H9 (cell line): Measurements from ENCODE around the gene TNFSF9. TPM values are rescaled to one million over a fixed set of nuclear protein-coding genes. Genes with fewer than 3 reads are reported as not detected.

Source experiments
- DNase-seq: peaks from one replicate; pipeline ENCODE4 v3.0.0-alpha.2; 2017
- H2AFZ ChIP-seq: one replicate; pipeline ENCODE4 v1.6.1; 2013; ENCODE audit warnings: mild to moderate bottlenecking, low read length, control low read depth, moderate library complexity
- H2AK5ac ChIP-seq: 2 replicates; pipeline ENCODE4 v1.6.1; 2013; ENCODE audit warnings: low read length, control low read depth, mixed read lengths; ENCODE audit not compliant: insufficient read length
- H2BK120ac ChIP-seq: one replicate; pipeline ENCODE4 v1.6.1; 2013; ENCODE audit warnings: low read depth, mild to moderate bottlenecking, low read length, control low read depth, inconsistent platforms; ENCODE audit not compliant: poor library complexity, severe bottlenecking
- H2BK12ac ChIP-seq: 2 replicates; pipeline ENCODE4 v1.6.1; 2013; ENCODE audit warnings: low read length, control low read depth, mixed read lengths, low read depth; ENCODE audit not compliant: insufficient read length
- H2BK15ac ChIP-seq: 2 replicates; pipeline ENCODE4 v1.6.1; 2013; ENCODE audit warnings: low read depth, low read length, control low read depth
- H2BK20ac ChIP-seq: one replicate; pipeline ENCODE4 v1.6.1; 2013; ENCODE audit warnings: low read depth, mild to moderate bottlenecking, low read length, control low read depth, inconsistent platforms; ENCODE audit not compliant: poor library complexity, severe bottlenecking
- H2BK5ac ChIP-seq: 2 replicates; pipeline ENCODE4 v1.6.1; 2013; ENCODE audit warnings: low read length, control low read depth, mixed read lengths; ENCODE audit not compliant: insufficient read length
- H3K14ac ChIP-seq: 2 replicates; pipeline ENCODE4 v1.6.1; 2013; ENCODE audit warnings: low read length, control low read depth; ENCODE audit not compliant: insufficient read depth
- H3K18ac ChIP-seq: 2 replicates; pipeline ENCODE4 v1.6.1; 2013; ENCODE audit warnings: low read depth, mild to moderate bottlenecking, mixed read lengths, low read length, control low read depth; ENCODE audit not compliant: insufficient read length
- H3K23ac ChIP-seq: 2 replicates; pipeline ENCODE4 v1.6.1; 2013; ENCODE audit warnings: low read length, control low read depth, mixed read lengths, low read depth; ENCODE audit not compliant: insufficient read length
- H3K23me2 ChIP-seq: 2 replicates; pipeline ENCODE4 v1.6.1; 2013; ENCODE audit warnings: low read depth, mild to moderate bottlenecking, mixed read lengths, low read length, control low read depth; ENCODE audit not compliant: insufficient read length, poor library complexity, severe bottlenecking
- H3K27ac ChIP-seq: 2 replicates; pipeline ENCODE4 v1.5.1; 2013; ENCODE audit warnings: low read length, control low read depth, mixed read lengths, low read depth; ENCODE audit not compliant: insufficient read length
- H3K27me3 ChIP-seq: 2 replicates; pipeline ENCODE4 v1.6.1; 2013; ENCODE audit warnings: low read length, control low read depth, inconsistent platforms; ENCODE audit not compliant: insufficient read depth
- H3K4ac ChIP-seq: 2 replicates; pipeline ENCODE4 v1.6.1; 2013; ENCODE audit warnings: low read depth, mild to moderate bottlenecking, control low read depth, inconsistent platforms, low read length, moderate library complexity
- H3K4me1 ChIP-seq: 2 replicates; pipeline ENCODE4 v1.6.1; 2013; ENCODE audit warnings: low read length, control low read depth, inconsistent platforms; ENCODE audit not compliant: insufficient read depth
- H3K4me2 ChIP-seq: 2 replicates; pipeline ENCODE4 v1.6.1; 2013; ENCODE audit warnings: low read length, control low read depth, mixed read lengths; ENCODE audit not compliant: insufficient read length, insufficient read depth
- H3K56ac ChIP-seq: 2 replicates; pipeline ENCODE4 v1.6.1; 2013; ENCODE audit warnings: low read depth, mild to moderate bottlenecking, mixed read lengths, low read length, control low read depth; ENCODE audit not compliant: insufficient read length
- H3K79me1 ChIP-seq: 2 replicates; pipeline ENCODE4 v1.6.1; 2013; ENCODE audit warnings: low read depth, mild to moderate bottlenecking, moderate library complexity, low read length, control low read depth, inconsistent platforms; ENCODE audit not compliant: insufficient read depth, poor library complexity, severe bottlenecking
- H3K79me2 ChIP-seq: 2 replicates; pipeline ENCODE4 v1.6.1; 2013; ENCODE audit warnings: low read length, control low read depth, inconsistent platforms; ENCODE audit not compliant: insufficient read depth
- H3K9ac ChIP-seq: 2 replicates; pipeline ENCODE4 v1.6.1; 2013; ENCODE audit warnings: low read length, control low read depth, mixed read lengths; ENCODE audit not compliant: insufficient read length; ENCODE audit errors: extremely low read depth
- H3K9me3 ChIP-seq: one replicate; pipeline ENCODE4 v1.6.1; 2013; ENCODE audit warnings: low read depth, low read length, inconsistent platforms; ENCODE audit not compliant: control insufficient read depth
- H3T11ph ChIP-seq: one replicate; pipeline ENCODE4 v1.6.1; 2013; ENCODE audit warnings: mild to moderate bottlenecking, low read length, control low read depth, inconsistent platforms
- H4K20me1 ChIP-seq: one replicate; pipeline ENCODE4 v1.6.1; 2013; ENCODE audit not compliant: control insufficient read depth, insufficient read length, insufficient read depth
- H4K5ac ChIP-seq: 2 replicates; pipeline ENCODE4 v1.6.1; 2013; ENCODE audit warnings: low read depth, mild to moderate bottlenecking, mixed read lengths, low read length, control low read depth; ENCODE audit not compliant: insufficient read length
- H4K8ac ChIP-seq: replicated peaks from 2 replicates; pipeline ENCODE4 v1.6.1; 2013; ENCODE audit warnings: low read length, control low read depth, mixed read lengths, low read depth; ENCODE audit not compliant: insufficient read length
- H4K91ac ChIP-seq: 2 replicates; pipeline ENCODE4 v1.6.1; 2013; ENCODE audit warnings: low read depth, mild to moderate bottlenecking, moderate library complexity, mixed read lengths, low read length, control low read depth; ENCODE audit not compliant: insufficient read length
- H3K27ac Mint-ChIP-seq, 3 experiments: 2 replicates in 2 of 3; 3 replicates in 1 of 3; pipeline ENCODE4 v1.8.0; 2020 to 2021; ENCODE audit warnings: mixed read lengths in 3 of 3, mild to moderate bottlenecking in 1 of 3, moderate library complexity in 1 of 3
- H3K27me3 Mint-ChIP-seq: 2 replicates; pipeline ENCODE4 v1.8.0; 2021; ENCODE audit warnings: low read depth, mild to moderate bottlenecking, moderate library complexity, mixed read lengths
- H3K36me3 Mint-ChIP-seq, 3 experiments: 2 replicates in 2 of 3; 3 replicates in 1 of 3; pipeline ENCODE4 v1.8.0; 2020 to 2021; ENCODE audit warnings: low read depth in 3 of 3, mixed read lengths in 3 of 3; ENCODE audit not compliant: insufficient read depth in 1 of 3
- H3K4me1 Mint-ChIP-seq, 2 experiments: 2 replicates each; pipeline ENCODE4 v1.8.0; 2020; ENCODE audit warnings: mixed read lengths in 2 of 2
- H3K4me3 Mint-ChIP-seq, 2 experiments: 2 replicates in 1 of 2; 3 replicates in 1 of 2; pipeline ENCODE4 v1.8.0; 2020 to 2021; ENCODE audit warnings: mild to moderate bottlenecking in 2 of 2, mixed read lengths in 2 of 2, moderate library complexity in 1 of 2
- H3K9me3 Mint-ChIP-seq, 2 experiments: 2 replicates in 1 of 2; 3 replicates in 1 of 2; pipeline ENCODE4 v1.8.0; 2020; ENCODE audit warnings: mild to moderate bottlenecking in 2 of 2, mixed read lengths in 2 of 2, moderate library complexity in 1 of 2
- CTCF ChIP-seq: fragments of 200-600 bp; sonication (generic); conservative IDR thresholded peaks from 3 replicates; pipeline ENCODE4 v1.8.0; 2021; ENCODE audit warnings: antibody characterized with exemption, mild to moderate bottlenecking
- WGBS: extraction: QIAGEN DNeasy Blood & Tissue Kit; methylation state at CpG from one replicate; pipeline ENCODE4 v1.1.7; 2013; ENCODE audit warnings: missing lambda C conversion rate, low lambda C conversion rate, mixed read lengths; ENCODE audit not compliant: insufficient read length; ENCODE audit errors: extremely low coverage; 5-methylcytosine and 5-hydroxymethylcytosine counted together
- total RNA-seq: library from RNA; stranded (reverse); gene quantifications from 2 replicates; pipeline ENCODE4 v1.2.1, GENCODE V29; 2021

Gene TNFSF9
- total RNA-seq, 1 experiment from 2014 or later = 1.9 TPM

GRCh38 chr19:6531163-6531955 lies 533 bp downstream of the TNFSF9 start:
- Histone ChIP-seq H2BK20ac (no peak overlapping the region), H3K56ac (no peak overlapping the region), H3K4ac (no peak overlapping the region), H2BK5ac (no peak overlapping the region), H3K23ac (no peak overlapping the region), H2AK5ac (no peak overlapping the region), H3K79me2 (no peaks in the 10 kb centered on the region), H3K23me2 (peaks cover 22% of the 10 kb centered on the region), H3K27me3 (peaks cover 13% of the 10 kb centered on the region; the same call in 1 of the 2 replicates), H3K9me3 (no peaks in the 10 kb centered on the region), H3K9ac (no peak overlapping the region), H2BK120ac (no peak overlapping the region), H3K18ac (peak overlapping the region; percentile 18), H4K20me1 (no peaks in the 10 kb centered on the region), H2BK12ac (no peak overlapping the region), H3K4me2 (peak overlapping the region; percentile 81), H4K91ac (no peak overlapping the region), H2BK15ac (no peak overlapping the region), H3K4me1 (peaks cover 6% of the 10 kb centered on the region; the same call in 1 of the 2 replicates), H3K14ac (no peak overlapping the region; the same call in 1 of the 2 replicates), H3K79me1 (no peaks in the 10 kb centered on the region), H2AFZ (no peak overlapping the region), H3T11ph (no peak overlapping the region), H4K8ac (no peak overlapping the region), H4K5ac (no peak overlapping the region), H3K27ac (no peak overlapping the region)
- Mint-ChIP-seq H3K4me1 (peaks cover 32 to 38% of the 10 kb centered on the region in 2 experiments), H3K36me3 (peaks cover 0 to 8% (median 7%) of the 10 kb centered on the region in 3 experiments; a peak in 3 of 7 replicates), H3K4me3 (peak overlapping the region; percentile 70 to 78), H3K27me3 (peaks cover 72% of the 10 kb centered on the region), H3K9me3 (peaks cover 2 to 14% of the 10 kb centered on the region in 2 experiments; a peak in 4 of 5 replicates), H3K27ac (no peak overlapping the region)
- TF ChIP-seq CTCF = no peak
- no CpG with 5 or more reads among the region's 57 CpGs for WGBS
- no peak for DNase-seq
